Activated naive CD4-positive, alpha-beta T cell treated with anti-CD3 and anti-CD28 coated beads for 36 hours (primary cell): ENCODE measurements around the gene SIGLEC11. TPM values are rescaled to one million over a fixed set of nuclear protein-coding genes. Genes with fewer than 3 reads are reported as not detected.
A peak's percentile ranks its signal among the peaks of the same experiment; 100 is the strongest.

Experiments used
- CTCF ChIA-PET: fragments of 350-600 bp; sonication (Branson Sonifier 250); formaldehyde crosslinking; loops from one replicate; lab custom pipeline; 2021; ENCODE audit warnings: antibody characterized with exemption; lab: Charles Lee
- DNase-seq: peaks from one replicate; pipeline ENCODE4 v3.0.0-alpha.2; 2020
- H3K27ac Mint-ChIP-seq: one replicate; pipeline ENCODE4 v1.8.0; 2021; ENCODE audit warnings: mild to moderate bottlenecking, mixed read lengths
- H3K27me3 Mint-ChIP-seq: one replicate; pipeline ENCODE4 v1.8.0; 2021; ENCODE audit warnings: low read depth, mixed read lengths
- H3K36me3 Mint-ChIP-seq: one replicate; pipeline ENCODE4 v1.8.0; 2021; ENCODE audit warnings: low read depth, mixed read lengths
- H3K4me1 Mint-ChIP-seq: one replicate; pipeline ENCODE4 v1.8.0; 2021; ENCODE audit warnings: low read depth, mixed read lengths
- H3K4me3 Mint-ChIP-seq: one replicate; pipeline ENCODE4 v1.8.0; 2021; ENCODE audit warnings: mild to moderate bottlenecking, moderate library complexity, mixed read lengths
- H3K9me3 Mint-ChIP-seq: one replicate; pipeline ENCODE4 v1.8.0; 2021; ENCODE audit warnings: mixed read lengths
- intact Hi-C: fragments of 100-400 bp; cut with micrococcal nuclease; formaldehyde crosslinking; loops from one replicate; pipeline ENCODE4 v1.15.1; 2023
- total RNA-seq, 2 experiments: library from RNA; stranded (reverse); gene quantifications; one replicate each; pipeline ENCODE4 v1.2.3, GENCODE V29; 2021

The SIGLEC11 gene
- total RNA-seq, 2 experiments from 2014 or later = not detected

DNA sequence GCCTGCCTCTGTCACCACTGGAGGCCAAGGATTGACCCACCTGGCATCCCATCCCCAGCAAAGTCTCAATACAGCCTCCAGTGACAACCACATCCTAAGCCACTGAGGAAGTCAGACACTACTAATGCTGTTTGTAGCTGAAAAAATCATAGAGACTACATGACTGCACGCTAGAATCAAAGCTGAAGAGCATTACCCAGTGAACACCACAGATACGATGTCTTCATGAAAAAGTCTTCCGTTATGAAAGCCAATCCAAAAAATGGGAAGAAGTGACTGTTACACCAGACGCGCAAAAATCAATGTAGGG is 20.5 kb downstream of the SIGLEC11 start:
- DNase-seq = no peak
- peaks cover 6% of the 10 kb centered on the region for H3K27me3 Mint-ChIP-seq
- peaks cover 16% of the 10 kb centered on the region for H3K4me1 Mint-ChIP-seq
- H3K4me3 Mint-ChIP-seq = no peak overlapping the region
- H3K36me3 Mint-ChIP-seq = no peaks in the 10 kb centered on the region
- intact Hi-C loops = no loop called here
- CTCF ChIA-PET = interaction anchor here (4.1 kb wide), 1 partner anchor 44 kb away, joined by 39 read pairs; no protein-coding TSS in a partner anchor
- H3K27ac Mint-ChIP-seq = no peak overlapping the region
- H3K9me3 Mint-ChIP-seq = no peaks in the 10 kb centered on the region

- peak; percentile 17 for DNase-seq
- CTCF ChIA-PET = interaction anchor here (0.6 to 4.1 kb wide), 4 partner anchors 11 to 44 kb away, joined by 3 to 39 read pairs (median 11); no protein-coding TSS in a partner anchor
- intact Hi-C loops = no loop called here
Measured at GRCh38 chr19:49939721-49940481, 21.1 kb downstream of the SIGLEC11 start.

DNA sequence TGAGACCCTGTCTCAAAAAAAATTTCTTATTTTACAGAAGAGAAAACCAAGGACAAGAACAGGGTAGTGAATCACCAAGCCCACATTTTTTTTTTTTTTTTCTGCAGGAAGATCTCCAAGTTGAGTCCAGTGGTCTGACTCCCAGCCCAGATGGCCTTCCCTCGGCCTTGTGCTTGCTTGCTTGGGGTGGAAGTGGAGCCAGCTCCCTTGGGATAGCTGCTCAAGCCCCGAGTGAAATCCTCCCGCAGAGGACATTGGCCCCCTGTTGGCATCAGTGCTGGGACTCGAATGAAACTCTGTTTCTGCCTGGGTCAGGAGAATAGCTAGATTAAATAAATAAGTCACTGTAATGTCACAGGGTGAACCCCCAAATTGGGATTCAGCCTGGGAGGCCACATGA is 22.3 kb downstream of the SIGLEC11 start:
- Mint-ChIP-seq H3K36me3 (no peaks in the 10 kb centered on the region), H3K4me1 (peaks cover 11% of the 10 kb centered on the region), H3K27ac (no peak overlapping the region), H3K27me3 (peaks cover 5% of the 10 kb centered on the region), H3K4me3 (no peak overlapping the region), H3K9me3 (no peaks in the 10 kb centered on the region)
- DNase-seq = no peak
- CTCF ChIA-PET = interaction anchor here (0.6 to 4.1 kb wide), 7 partner anchors 10 to 562 kb away, joined by 3 to 39 read pairs (median 8); partner anchors contain the start of genes ATF5 and NUP62
- intact Hi-C loops = no loop called here

More at GRCh38 chr19:49939721-49940481, 21.1 kb downstream of the SIGLEC11 start:
- H3K4me3 Mint-ChIP-seq = no peak overlapping the region
- H3K27me3 Mint-ChIP-seq = peaks cover 5% of the 10 kb centered on the region
- H3K9me3 Mint-ChIP-seq = no peaks in the 10 kb centered on the region
- no peaks in the 10 kb centered on the region for H3K36me3 Mint-ChIP-seq
- peaks cover 16% of the 10 kb centered on the region for H3K4me1 Mint-ChIP-seq
- H3K27ac Mint-ChIP-seq = no peak overlapping the region

GRCh38 chr19:49937750-49938381 is 23.1 kb downstream of the SIGLEC11 start:
- no peak overlapping the region for H3K27ac Mint-ChIP-seq
- DNase-seq = peak; percentile 83
- H3K4me1 Mint-ChIP-seq = peaks cover 14% of the 10 kb centered on the region
- no peaks in the 10 kb centered on the region for H3K27me3 Mint-ChIP-seq
- CTCF ChIA-PET = interaction anchor here (0.6 to 4.1 kb wide), 13 partner anchors 9 to 563 kb away, joined by 3 to 39 read pairs (median 5); partner anchors contain the start of genes ATF5 and NUP62
- no peaks in the 10 kb centered on the region for H3K9me3 Mint-ChIP-seq
- intact Hi-C loops = loop anchor here (1.0 kb wide), 1 partner anchor 45 kb away; no protein-coding TSS in a partner anchor
- peaks cover 2% of the 10 kb centered on the region for H3K36me3 Mint-ChIP-seq
- no peak overlapping the region for H3K4me3 Mint-ChIP-seq

- no peaks in the 10 kb centered on the region for H3K27me3 Mint-ChIP-seq
- H3K36me3 Mint-ChIP-seq = peaks cover 7% of the 10 kb centered on the region
- H3K9me3 Mint-ChIP-seq = no peaks in the 10 kb centered on the region
- no peak overlapping the region for H3K27ac Mint-ChIP-seq
- CTCF ChIA-PET = interaction anchor here (0.8 to 0.9 kb wide), 2 partner anchors 9 to 49 kb away, joined by 4 read pairs; no protein-coding TSS in a partner anchor
- H3K4me3 Mint-ChIP-seq = no peak overlapping the region
- intact Hi-C loops = no loop called here
- DNase-seq = no peak
- peaks cover 24% of the 10 kb centered on the region for H3K4me1 Mint-ChIP-seq
Measured at GRCh38 chr19:49936549-49936948, 24.4 kb downstream of the SIGLEC11 start.

DNA sequence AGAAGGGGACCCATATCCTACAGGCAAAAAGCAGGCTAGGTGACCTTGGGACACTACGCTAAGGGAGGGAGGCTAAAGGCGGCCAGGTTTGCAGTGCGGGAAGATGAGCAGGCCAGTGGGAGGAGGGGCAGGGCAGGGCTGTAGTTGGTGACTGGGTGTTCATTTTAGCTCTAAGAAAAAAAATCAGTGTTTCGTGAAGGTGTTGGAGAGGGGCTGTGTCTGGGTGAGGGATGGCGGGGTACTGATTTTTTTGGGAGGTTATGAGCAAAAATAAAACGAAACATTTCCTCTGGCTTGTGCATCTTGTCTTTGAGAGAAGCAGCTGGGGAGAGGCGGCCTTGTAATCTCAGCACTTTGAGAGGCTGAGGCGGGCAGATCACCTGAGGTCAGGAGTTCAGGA is 27.3 kb downstream of the SIGLEC11 start:
- Mint-ChIP-seq H3K9me3 (no peaks in the 10 kb centered on the region), H3K4me1 (peaks cover 38% of the 10 kb centered on the region), H3K4me3 (no peak overlapping the region), H3K27ac (no peak overlapping the region), H3K36me3 (peaks cover 17% of the 10 kb centered on the region), H3K27me3 (no peaks in the 10 kb centered on the region)
- CTCF ChIA-PET = interaction anchor here (1.4 to 2.0 kb wide), 2 partner anchors 49 to 51 kb away, joined by 4 to 11 read pairs; no protein-coding TSS in a partner anchor
- DNase-seq = no peak
- intact Hi-C loops = no loop called here

- intact Hi-C loops = no loop called here
- no peak overlapping the region for H3K4me3 Mint-ChIP-seq
- CTCF ChIA-PET = interaction anchor here (1.4 to 2.0 kb wide), 2 partner anchors 50 to 52 kb away, joined by 4 to 11 read pairs; no protein-coding TSS in a partner anchor
Measured at GRCh38 chr19:49932731-49933131, 28.2 kb downstream of the SIGLEC11 start.

GRCh38 chr19:49932041-49932451 is 28.9 kb downstream of the SIGLEC11 start:
- Mint-ChIP-seq H3K27ac (peak overlapping the region; percentile 6), H3K36me3 (peaks cover 31% of the 10 kb centered on the region), H3K4me1 (peaks cover 49% of the 10 kb centered on the region), H3K4me3 (no peak overlapping the region), H3K9me3 (no peaks in the 10 kb centered on the region), H3K27me3 (no peaks in the 10 kb centered on the region)
- CTCF ChIA-PET = no interaction called here
- DNase-seq = no peak
- intact Hi-C loops = no loop called here

More at GRCh38 chr19:49932731-49933131, 28.2 kb downstream of the SIGLEC11 start:
- Mint-ChIP-seq H3K4me1 (peaks cover 44% of the 10 kb centered on the region), H3K27me3 (no peaks in the 10 kb centered on the region), H3K27ac (peak overlapping the region; percentile 41), H3K36me3 (peaks cover 24% of the 10 kb centered on the region), H3K9me3 (no peaks in the 10 kb centered on the region)
- DNase-seq = peak; percentile 68

GRCh38 chr19:49931293-49932040 is 29.5 kb downstream of the SIGLEC11 start:
- Mint-ChIP-seq H3K36me3 (peaks cover 33% of the 10 kb centered on the region), H3K4me1 (peaks cover 53% of the 10 kb centered on the region), H3K27ac (peak overlapping the region; percentile 6), H3K27me3 (no peaks in the 10 kb centered on the region), H3K9me3 (no peaks in the 10 kb centered on the region), H3K4me3 (no peak overlapping the region)
- CTCF ChIA-PET = interaction anchor here (0.6 kb wide), 1 partner anchor 56 kb away, joined by 3 read pairs; no protein-coding TSS in a partner anchor
- intact Hi-C loops = no loop called here
- no peak for DNase-seq

GRCh38 chr19:49930483-49931011 is 30.4 kb downstream of the SIGLEC11 start:
- peak; percentile 23 for DNase-seq

DNA sequence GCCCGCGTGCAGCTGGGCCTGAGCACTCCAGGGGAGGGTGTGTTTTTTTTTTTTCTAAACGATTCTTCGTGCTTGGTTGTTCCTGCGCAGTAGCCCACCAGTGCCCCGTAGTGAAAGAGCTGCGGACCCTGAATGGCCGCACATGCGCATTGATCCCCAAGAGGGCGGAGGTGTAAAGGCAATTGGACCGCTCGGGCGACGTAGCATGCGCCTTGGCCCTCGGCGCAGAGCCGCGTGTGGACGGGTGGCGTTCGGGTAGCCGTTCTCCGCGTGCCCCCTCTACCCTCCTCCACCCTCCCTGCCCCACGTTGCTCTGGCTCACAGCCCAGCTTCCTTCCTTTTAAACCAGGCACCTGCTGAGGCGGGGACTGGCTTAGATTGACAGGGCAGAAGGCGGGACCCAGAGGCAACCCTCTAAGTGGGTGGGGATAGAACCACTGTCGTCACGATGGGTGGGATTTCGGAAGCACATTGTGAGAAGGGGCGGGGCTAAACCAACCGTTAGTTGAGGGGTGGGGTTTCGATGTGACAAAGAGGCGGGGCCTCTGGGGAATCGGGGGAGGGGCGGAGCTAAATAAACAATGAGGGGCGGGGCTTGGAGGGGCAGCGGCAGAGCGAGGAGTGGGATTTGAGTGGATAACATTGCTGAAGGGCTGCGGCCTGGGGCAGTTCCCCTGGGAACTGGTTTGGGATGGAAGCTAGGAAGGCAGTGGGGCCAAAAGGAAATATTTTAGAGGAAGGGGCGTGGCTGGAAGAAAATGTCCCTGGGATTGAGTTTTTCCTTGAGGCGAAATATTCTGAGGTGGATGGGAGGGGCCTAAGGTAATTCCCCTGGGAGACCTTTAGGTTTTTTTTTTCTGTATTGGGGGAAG is 31.1 kb downstream of the SIGLEC11 start:
- peaks cover 40% of the 10 kb centered on the region for H3K36me3 Mint-ChIP-seq
- H3K27ac Mint-ChIP-seq = peak overlapping the region; percentile 100
- intact Hi-C loops = loop anchor here (1.0 kb wide), 6 partner anchors 19 to 164 kb away; partner anchors contain the start of genes AKT1S1, TBC1D17 and VRK3
- CTCF ChIA-PET = interaction anchor here (0.6 to 2.8 kb wide), 2 partner anchors 8 to 14 kb away, joined by 4 to 9 read pairs; no protein-coding TSS in a partner anchor
- no peaks in the 10 kb centered on the region for H3K9me3 Mint-ChIP-seq
- H3K4me1 Mint-ChIP-seq = peaks cover 60% of the 10 kb centered on the region
- H3K27me3 Mint-ChIP-seq = no peaks in the 10 kb centered on the region
- DNase-seq = peak; percentile 97
- H3K4me3 Mint-ChIP-seq = peak overlapping the region; percentile 89

More at GRCh38 chr19:49930483-49931011, 30.4 kb downstream of the SIGLEC11 start:
- Mint-ChIP-seq H3K4me3 (peak overlapping the region; percentile 89), H3K36me3 (peaks cover 37% of the 10 kb centered on the region), H3K27me3 (no peaks in the 10 kb centered on the region), H3K9me3 (no peaks in the 10 kb centered on the region), H3K4me1 (peaks cover 56% of the 10 kb centered on the region), H3K27ac (peak overlapping the region; percentile 100)
- CTCF ChIA-PET = interaction anchor here (0.6 kb wide), 2 partner anchors 14 to 56 kb away, joined by 3 to 4 read pairs; no protein-coding TSS in a partner anchor
- intact Hi-C loops = no loop called here
